Common myeloid progenitor, CD34-positive (primary cell): ENCODE results near the gene CYTIP.

Source experiments
- CTCF ChIA-PET: fragments of 350-600 bp; sonication (Branson Sonifier 250); formaldehyde crosslinking; loops from one replicate; lab custom pipeline; 2021; ENCODE audit warnings: antibody characterized with exemption; lab: Charles Lee
- POLR2A ChIA-PET: fragments of 350-600 bp; sonication (Branson Sonifier 250); formaldehyde crosslinking; loops from one replicate; lab custom pipeline; 2021; ENCODE audit warnings: antibody characterized with exemption; lab: Charles Lee
- DNase-seq, 3 donors: peaks; one replicate each; pipeline versions ENCODE4 v3.0.0 to v3.0.0-alpha.2; 2013
- H3K27ac ChIP-seq, 2 experiments: 1 replicate in 1 of 2; 2 replicates in 1 of 2; pipeline ENCODE4 v1.7.0; 2013; ENCODE audit warnings: inconsistent platforms in 2 of 2, low read length in 2 of 2, mild to moderate bottlenecking in 2 of 2, low read depth in 1 of 2, moderate library complexity in 1 of 2; ENCODE audit not compliant: severe bottlenecking in 2 of 2, insufficient read depth in 1 of 2, poor library complexity in 1 of 2
- H3K27me3 ChIP-seq, 5 experiments: replicated peaks in 2 of 5; 1 replicate in 3 of 5; 2 replicates in 2 of 5; pipeline versions ENCODE4 v1.6.1 to v1.7.0; 2013; ENCODE audit warnings: low read length in 4 of 5, mild to moderate bottlenecking in 2 of 5, moderate library complexity in 2 of 5, inconsistent platforms in 1 of 5; ENCODE audit not compliant: insufficient read depth in 5 of 5, control insufficient read depth in 4 of 5
- H3K36me3 ChIP-seq, 4 experiments: 1 replicate in 2 of 4; 2 replicates in 2 of 4; pipeline versions ENCODE4 v1.6.1 to v1.7.0; 2013; ENCODE audit warnings: low read length in 3 of 4, control low read depth in 1 of 4, mild to moderate bottlenecking in 1 of 4; ENCODE audit not compliant: control insufficient read depth in 4 of 4, insufficient read depth in 4 of 4
- H3K4me1 ChIP-seq, 4 experiments: 1 replicate in 3 of 4; 2 replicates in 1 of 4; pipeline versions ENCODE4 v1.6.1 to v1.7.1; 2013; ENCODE audit warnings: low read length in 3 of 4, mild to moderate bottlenecking in 3 of 4, control low read depth in 1 of 4, inconsistent platforms in 1 of 4, moderate library complexity in 1 of 4; ENCODE audit not compliant: control insufficient read depth in 4 of 4, insufficient read depth in 4 of 4; ENCODE audit errors: control extremely low read depth in 1 of 4
- H3K4me3 ChIP-seq, 7 experiments: 1 replicate in 4 of 7; 2 replicates in 3 of 7; pipeline versions ENCODE4 v1.5.1 to v1.7.0; 2013; ENCODE audit warnings: mild to moderate bottlenecking in 7 of 7, low read length in 6 of 7, moderate library complexity in 6 of 7, inconsistent platforms in 2 of 7, low read depth in 2 of 7, control low read depth in 1 of 7; ENCODE audit not compliant: insufficient read depth in 4 of 7, control insufficient read depth in 1 of 7; ENCODE audit errors: extremely low read depth in 1 of 7
- H3K9me3 ChIP-seq, 5 experiments: 1 replicate in 4 of 5; 2 replicates in 1 of 5; pipeline versions ENCODE4 v1.6.1 to v1.7.1; 2013; ENCODE audit warnings: low read length in 4 of 5, mild to moderate bottlenecking in 2 of 5, inconsistent platforms in 1 of 5, low read depth in 1 of 5, moderate library complexity in 1 of 5; ENCODE audit not compliant: control insufficient read depth in 4 of 5, insufficient read depth in 2 of 5; ENCODE audit errors: control extremely low read depth in 1 of 5
- WGBS: methylation state at CpG from one replicate; pipeline ENCODE4 v1.1.5; 2013; ENCODE audit not compliant: insufficient coverage; 5-methylcytosine and 5-hydroxymethylcytosine counted together

Gene CYTIP

GRCh38 chr2:157463002-157463401, 19.1 kb upstream of the CYTIP start:
- H3K9me3 ChIP-seq = no peaks in the 10 kb centered on the region
- H3K27ac ChIP-seq = no peak overlapping the region
- no peak for DNase-seq
- ChIA-PET CTCF (interaction anchor here (1.0 kb wide), 1 partner anchor 128 kb away, joined by 3 read pairs; no protein-coding TSS in a partner anchor), POLR2A (no interaction called here)
- H3K4me1 ChIP-seq = peaks cover 15 to 19% (median 16%) of the 10 kb centered on the region in 4 experiments
- H3K4me3 ChIP-seq = no peak overlapping the region
- 100% methylated on average over 2 of the region's 6 CpGs for WGBS
- no peaks in the 10 kb centered on the region for H3K36me3 ChIP-seq
- H3K27me3 ChIP-seq = no peaks in the 10 kb centered on the region

- H3K9me3 ChIP-seq = no peaks in the 10 kb centered on the region
- H3K27me3 ChIP-seq = no peaks in the 10 kb centered on the region
- no CpG with 5 or more reads among the region's 1 CpG for WGBS
- CTCF ChIA-PET = interaction anchor here (1.1 to 1.9 kb wide), 4 partner anchors 9 to 133 kb away, joined by 3 to 5 read pairs (median 3); no protein-coding TSS in a partner anchor
- H3K27ac ChIP-seq = no peak overlapping the region
- no peak overlapping the region for H3K4me3 ChIP-seq
- H3K36me3 ChIP-seq = no peaks in the 10 kb centered on the region
- POLR2A ChIA-PET = interaction anchor here (0.6 kb wide), 1 partner anchor 176 kb away, joined by 3 read pairs; no protein-coding TSS in a partner anchor
- DNase-seq = no peak
- H3K4me1 ChIP-seq = peaks cover 8 to 10% (median 10%) of the 10 kb centered on the region in 4 experiments
Measured at GRCh38 chr2:157460897-157461296, 17.0 kb upstream of the CYTIP start.

- CTCF ChIA-PET = interaction anchor here (1.1 to 1.9 kb wide), 2 partner anchors 9 to 48 kb away, joined by 3 to 5 read pairs; no protein-coding TSS in a partner anchor
- Histone ChIP-seq H3K4me3 (no peak overlapping the region), H3K9me3 (no peaks in the 10 kb centered on the region), H3K27me3 (no peaks in the 10 kb centered on the region), H3K36me3 (no peaks in the 10 kb centered on the region), H3K27ac (no peak overlapping the region), H3K4me1 (peaks cover 8 to 10% (median 10%) of the 10 kb centered on the region in 4 experiments)
- no peak for DNase-seq
- 89% methylated on average over 1 of the region's 3 CpGs for WGBS
- POLR2A ChIA-PET = interaction anchor here (0.6 kb wide), 1 partner anchor 176 kb away, joined by 3 read pairs; no protein-coding TSS in a partner anchor
Measured at GRCh38 chr2:157460384-157460837, 16.5 kb upstream of the CYTIP start.

- Histone ChIP-seq H3K9me3 (no peaks in the 10 kb centered on the region), H3K4me3 (no peak overlapping the region), H3K27ac (no peak overlapping the region), H3K27me3 (no peaks in the 10 kb centered on the region), H3K36me3 (no peaks in the 10 kb centered on the region), H3K4me1 (peaks cover 5 to 10% (median 8%) of the 10 kb centered on the region in 4 experiments)
- WGBS = no CpG with 5 or more reads among the region's 6 CpGs
- ChIA-PET CTCF (interaction anchor here (1.4 kb wide), 1 partner anchor 16 kb away, joined by 3 read pairs; the partner anchor contains the start of gene CYTIP), POLR2A (no interaction called here)
- no peak for DNase-seq
Measured at GRCh38 chr2:157459486-157459885, 15.6 kb upstream of the CYTIP start.

DNA sequence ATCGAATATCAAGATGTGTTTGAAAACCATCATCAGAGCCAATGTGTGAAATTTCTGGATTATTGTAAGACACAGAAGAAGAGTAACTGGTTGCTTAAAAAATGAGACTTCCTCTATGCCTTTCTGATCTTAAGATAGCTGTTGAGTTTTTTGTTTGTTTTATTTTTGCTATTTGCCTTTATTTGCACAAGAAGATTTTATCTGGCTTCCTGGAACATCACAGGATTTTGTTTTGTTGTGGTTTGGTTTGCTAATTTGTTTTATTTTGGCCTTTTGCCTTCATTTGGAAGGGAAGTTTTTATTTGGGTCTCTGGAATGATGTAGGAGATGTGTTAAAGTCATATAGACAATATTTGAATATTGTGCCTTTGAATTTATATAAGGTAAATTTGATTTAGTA, 3.9 kb upstream of the CYTIP start:
- CTCF ChIA-PET = interaction anchor here (1.3 to 2.0 kb wide), 5 partner anchors 13 to 43 kb away, joined by 3 to 7 read pairs (median 5); no protein-coding TSS in a partner anchor
- POLR2A ChIA-PET = no interaction called here
- H3K36me3 ChIP-seq = no peaks in the 10 kb centered on the region
- H3K27ac ChIP-seq = no peak overlapping the region
- no peaks in the 10 kb centered on the region for H3K27me3 ChIP-seq
- no peaks in the 10 kb centered on the region for H3K9me3 ChIP-seq
- no peak overlapping the region for H3K4me3 ChIP-seq
- DNase-seq = no peak
- peaks cover 7 to 25% (median 11%) of the 10 kb centered on the region in 4 experiments for H3K4me1 ChIP-seq
- WGBS = no CpG with 5 or more reads among the region's 1 CpG

DNA sequence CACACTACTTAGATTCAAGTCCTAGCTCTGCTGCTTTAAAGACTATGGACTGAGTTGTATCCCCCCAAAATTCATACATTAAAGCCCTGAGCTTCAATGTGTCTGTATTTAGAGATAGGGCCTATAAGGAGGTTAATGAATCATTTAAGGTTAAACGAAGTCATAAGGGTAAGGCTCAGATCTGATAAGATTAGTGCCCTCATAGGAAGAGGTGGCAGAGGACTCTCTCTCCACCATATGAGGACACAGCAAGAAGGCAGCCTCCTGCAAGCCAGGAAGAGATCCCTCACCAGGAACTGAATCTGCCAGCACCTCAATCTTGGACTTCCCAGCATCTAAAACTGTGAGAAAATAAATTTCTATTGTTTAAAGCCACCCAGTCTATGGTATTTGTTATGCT, 3.1 kb upstream of the CYTIP start:
- Histone ChIP-seq H3K4me3 (no peak overlapping the region), H3K36me3 (no peaks in the 10 kb centered on the region), H3K9me3 (no peaks in the 10 kb centered on the region), H3K27me3 (no peaks in the 10 kb centered on the region), H3K4me1 (peaks cover 7 to 25% (median 17%) of the 10 kb centered on the region in 4 experiments), H3K27ac (no peak overlapping the region)
- POLR2A ChIA-PET = no interaction called here
- WGBS = no CpG with 5 or more reads among the region's 1 CpG
- no peak for DNase-seq
- CTCF ChIA-PET = interaction anchor here (1.3 to 2.0 kb wide), 3 partner anchors 21 to 43 kb away, joined by 3 to 5 read pairs (median 4); no protein-coding TSS in a partner anchor

GRCh38 chr2:157444641-157445040, 752 bp upstream of the CYTIP start:
- peak overlapping the region in 1 of 2 experiments; percentile 82 for H3K27ac ChIP-seq
- CTCF ChIA-PET = interaction anchor here (0.8 to 1.9 kb wide), 4 partner anchors 14 to 47 kb away, joined by 3 to 8 read pairs (median 5); no protein-coding TSS in a partner anchor
- WGBS = 78% methylated on average over 2 of the region's 3 CpGs

More at GRCh38 chr2:157444641-157445040, 752 bp upstream of the CYTIP start:
- Histone ChIP-seq H3K4me1 (peaks cover 29 to 46% (median 36%) of the 10 kb centered on the region in 4 experiments), H3K4me3 (peak overlapping the region in 5 of 7 experiments; percentile 1 to 89 (median 81)), H3K36me3 (peaks cover 0 to 4% (median 0%) of the 10 kb centered on the region in 4 experiments), H3K27me3 (no peaks in the 10 kb centered on the region), H3K9me3 (no peaks in the 10 kb centered on the region)
- no peak for DNase-seq
- POLR2A ChIA-PET = no interaction called here
